ENCODE results near the gene CD164. TPM values are rescaled to one million over a fixed set of nuclear protein-coding genes. Genes with fewer than 3 reads are reported as not detected.

The CD164 gene
- total RNA-seq, 2 experiments from 2014 or later, result 354 to 370 TPM

Other genes with a start within 250 kb of the CD164 start
- gene PPIL6, start 58.2 kb upstream of the CD164 start, total RNA-seq, result not detected
- gene SMPD2, start 58.3 kb upstream of the CD164 start, total RNA-seq, result 10 to 100 TPM; 15.9 to 16.9 TPM
- gene MICAL1, start 73.3 kb upstream of the CD164 start, total RNA-seq, result 100 to 1,000 TPM; 125 to 128 TPM
- gene ZBTB24, start 100.8 kb upstream of the CD164 start, total RNA-seq, result 10 to 100 TPM; 16.5 to 17.5 TPM

All from activated CD4-positive, alpha-beta memory T cell treated with anti-CD3 and anti-CD28 coated beads, Interleukin-2, amount 10 ng/mL, durations not matched to agents 7 days and 5 days (primary cell).